Retinal pigment epithelial cell (primary cell): ENCODE measurements around the gene PDE6B.

Experiments used
- DNase-seq: peaks from one replicate; pipeline ENCODE4 v3.0.0-alpha.2; 2010; ENCODE audit warnings: low read depth
- H3K4me3 ChIP-seq: 2 replicates; pipeline ENCODE4 v1.5.1; 2011; ENCODE audit warnings: mild to moderate bottlenecking, low read length, control low read depth, moderate library complexity
- CTCF ChIP-seq: conservative IDR thresholded peaks from 2 replicates; pipeline ENCODE4 v1.5.1; 2011; ENCODE audit warnings: low read depth, low read length, control low read depth, inconsistent platforms

Gene PDE6B

GRCh38 chr4:624705-625590 lies at the start of gene PDE6B:
Gene PDE6B, plus strand, starts transcription at chr4:625573. Its CDS starts 54 bp downstream, at chr4:625627.
- peak; percentile 18 for DNase-seq
- no peak for TF ChIP-seq CTCF
- no peak within 1 kb of the TSS for H3K4me3 ChIP-seq

- DNase-seq, result no peak
- no peak within 1 kb of the TSS for H3K4me3 ChIP-seq
- no peak for TF ChIP-seq CTCF
Observed at GRCh38 chr4:576245-576821, 49.0 kb upstream of the PDE6B start, which contains the start of gene TMEM271. Gene TMEM271, minus strand, starts transcription at chr4:576295. Its CDS starts 233 bp downstream, at chr4:576062.

GRCh38 chr4:576991-577498 lies 48.3 kb upstream of the PDE6B start:
- no peak overlapping the region for H3K4me3 ChIP-seq
- no peak for TF ChIP-seq CTCF

GRCh38 chr4:577499-578450 lies 47.6 kb upstream of the PDE6B start:
- H3K4me3 ChIP-seq, result no peak overlapping the region
- peak; percentile 3 for DNase-seq
- TF ChIP-seq CTCF, result no peak

More at GRCh38 chr4:576991-577498, 48.3 kb upstream of the PDE6B start:
- no peak for DNase-seq

- no peak overlapping the region for H3K4me3 ChIP-seq
- TF ChIP-seq CTCF, result no peak
- no peak for DNase-seq
Observed at GRCh38 chr4:578451-579443, 46.6 kb upstream of the PDE6B start.

GRCh38 chr4:579543-580175 lies 45.7 kb upstream of the PDE6B start:
- no peak for TF ChIP-seq CTCF
- no peak for DNase-seq

More at GRCh38 chr4:579543-580175, 45.7 kb upstream of the PDE6B start:
- H3K4me3 ChIP-seq, result no peak overlapping the region
